GM12874 (cell line): ENCODE measurements around the gene EYS.

Experiments used
- CTCF ChIP-seq: IDR thresholded peaks from 2 replicates; pipeline ENCODE4 v1.5.1; 2011; ENCODE audit warnings: low read depth, mild to moderate bottlenecking, control low read depth, low read length, moderate library complexity; ENCODE audit not compliant: insufficient read depth

Gene EYS

GRCh38 chr6:63802606-63803206 is 1904.3 kb downstream of the EYS start:
- peak; percentile 21; the same call in 1 of the 2 replicates for TF ChIP-seq CTCF

- no peak for TF ChIP-seq CTCF
These were observed 1907.2 kb downstream of the EYS start for GRCh38 chr6:63799813-63800212.

GRCh38 chr6:63799313-63799712 is 1907.7 kb downstream of the EYS start:
- TF ChIP-seq CTCF = no peak

- TF ChIP-seq CTCF = no peak
These were observed 1908.6 kb downstream of the EYS start for GRCh38 chr6:63798378-63798777.

- TF ChIP-seq CTCF = no peak
These were observed 1909.3 kb downstream of the EYS start for GRCh38 chr6:63797721-63798120.

GRCh38 chr6:63795826-63796225 is 1911.2 kb downstream of the EYS start:
- no peak for TF ChIP-seq CTCF

GRCh38 chr6:63795006-63795405 is 1912.0 kb downstream of the EYS start:
- TF ChIP-seq CTCF = no peak
